ENCODE results near the gene SSR3.

DNA sequence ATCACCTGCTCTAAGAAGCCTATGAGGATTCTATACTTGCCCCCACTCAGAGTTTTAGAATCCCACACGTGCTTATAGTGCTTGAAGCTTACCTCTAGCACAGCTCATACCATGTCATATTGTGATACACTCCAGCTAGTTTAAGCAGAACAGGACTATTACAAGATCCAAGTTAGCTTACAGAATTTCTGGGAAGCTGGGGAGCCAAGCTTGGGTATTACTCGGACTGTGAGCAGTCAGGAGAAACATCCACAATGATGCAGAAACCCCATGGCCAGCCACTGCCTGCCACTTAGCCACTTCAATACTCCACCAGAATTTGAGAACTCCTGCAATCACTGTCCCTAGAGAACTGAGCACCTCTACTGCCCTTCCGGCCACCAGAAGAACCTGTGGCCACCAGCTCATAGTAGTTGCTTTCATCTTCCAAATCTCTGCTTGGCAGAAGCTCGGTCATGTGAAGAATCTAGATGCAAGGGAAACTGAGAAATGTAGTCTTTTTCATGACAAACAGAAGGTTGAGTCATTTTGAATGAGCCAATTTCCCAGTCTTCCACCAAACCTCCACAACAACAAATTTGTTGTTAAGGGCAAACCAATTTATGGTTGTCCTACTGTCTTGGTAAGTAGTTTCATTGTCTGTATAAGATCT is 27.7 kb upstream of the SSR3 start:
- no peak for TF ChIP-seq POLR2A (IDR thresholded peaks at IDR 0.05; ENCODE audit: low read depth, low read length)
- no peak for TF ChIP-seq TAF1 (IDR thresholded peaks at IDR 0.05; ENCODE audit: low read depth, low read length)
- no peak for TF ChIP-seq POLR2AphosphoS5 (IDR thresholded peaks at IDR 0.05; ENCODE audit: low read depth, low read length)
- TF ChIP-seq SPI1 (IDR thresholded peaks at IDR 0.05; ENCODE audit: low read depth, low read length), result no peak
